ENCODE results near the gene FBXL7.

DNA sequence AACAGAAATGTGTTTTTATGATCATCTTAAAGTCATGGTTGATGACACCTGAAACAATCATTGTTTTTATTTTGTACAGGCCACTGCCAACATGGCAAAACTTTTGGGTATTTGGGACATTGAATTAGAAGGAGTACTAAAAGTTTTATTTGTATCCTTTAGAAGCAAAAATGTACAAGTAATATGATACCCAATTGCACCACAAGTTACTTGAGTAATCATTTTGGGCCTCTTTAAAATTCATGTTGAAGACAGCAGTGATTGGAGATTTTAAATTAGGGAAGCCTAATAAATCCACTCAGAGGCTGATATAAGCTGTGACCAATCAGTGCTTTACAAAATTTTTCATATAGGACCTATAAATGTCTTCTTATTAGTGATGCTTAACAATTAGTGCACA is 466.7 kb downstream of the FBXL7 start:
- TF ChIP-seq, protein P1, sequence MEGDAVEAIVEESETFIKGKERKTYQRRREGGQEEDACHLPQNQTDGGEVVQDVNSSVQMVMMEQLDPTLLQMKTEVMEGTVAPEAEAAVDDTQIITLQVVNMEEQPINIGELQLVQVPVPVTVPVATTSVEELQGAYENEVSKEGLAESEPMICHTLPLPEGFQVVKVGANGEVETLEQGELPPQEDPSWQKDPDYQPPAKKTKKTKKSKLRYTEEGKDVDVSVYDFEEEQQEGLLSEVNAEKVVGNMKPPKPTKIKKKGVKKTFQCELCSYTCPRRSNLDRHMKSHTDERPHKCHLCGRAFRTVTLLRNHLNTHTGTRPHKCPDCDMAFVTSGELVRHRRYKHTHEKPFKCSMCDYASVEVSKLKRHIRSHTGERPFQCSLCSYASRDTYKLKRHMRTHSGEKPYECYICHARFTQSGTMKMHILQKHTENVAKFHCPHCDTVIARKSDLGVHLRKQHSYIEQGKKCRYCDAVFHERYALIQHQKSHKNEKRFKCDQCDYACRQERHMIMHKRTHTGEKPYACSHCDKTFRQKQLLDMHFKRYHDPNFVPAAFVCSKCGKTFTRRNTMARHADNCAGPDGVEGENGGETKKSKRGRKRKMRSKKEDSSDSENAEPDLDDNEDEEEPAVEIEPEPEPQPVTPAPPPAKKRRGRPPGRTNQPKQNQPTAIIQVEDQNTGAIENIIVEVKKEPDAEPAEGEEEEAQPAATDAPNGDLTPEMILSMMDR (IDR thresholded peaks at IDR 0.05) = no peak
- TF ChIP-seq EZH2 (IDR thresholded peaks at IDR 0.05) = no peak
